ENCODE measurements around the gene PTGER1. TPM values are rescaled to one million over a fixed set of nuclear protein-coding genes. Genes with fewer than 3 reads are reported as not detected.
A peak's percentile ranks its signal among the peaks of the same experiment; 100 is the strongest.

The PTGER1 gene
- total and polyA plus RNA-seq, 9 of the 15 experiments (the other 6 are each of a cell fraction or from before 2014, with no cell fraction given), result 0.06 to 0.36 (median 0.31) TPM; not detected in 5

GRCh38 chr19:14517840-14518505 lies 42.8 kb upstream of the PTGER1 start, which contains the start of gene DNAJB1 (continued):
- TF ChIP-seq CCAR2 (IDR thresholded peaks at IDR 0.05; ENCODE audit: low read depth, low read length) (no peak), ZNF212 (CRISPR knock-in tag; IDR thresholded peaks at IDR 0.05) (no peak), ADNP (tag; IDR thresholded peaks at IDR 0.05) (no peak), CREM (IDR thresholded peaks at IDR 0.05; ENCODE audit: low read depth) (no peak), ZNF316 (IDR thresholded peaks at IDR 0.05) (no peak; the same call in 1 of the 2 replicates), LCOR (CRISPR knock-in tag; IDR thresholded peaks at IDR 0.05) (no peak), BCOR (IDR thresholded peaks at IDR 0.05) (peak; percentile 92), NBN (IDR thresholded peaks at IDR 0.05; ENCODE audit: low read depth) (no peak), ZNF740 (CRISPR knock-in tag; IDR thresholded peaks at IDR 0.05) (peak; percentile 76), ZNF740 (tag; IDR thresholded peaks at IDR 0.05) (no peak), ZNF77 (CRISPR knock-in tag; IDR thresholded peaks at IDR 0.05) (no peak), SMARCC2 (IDR thresholded peaks at IDR 0.05; ENCODE audit: low read depth) (no peak), MEF2A (IDR thresholded peaks at IDR 0.05; ENCODE audit: control insufficient read depth, low read depth, low read length) (no peak), DMBX1 (CRISPR knock-in tag; IDR thresholded peaks at IDR 0.05; ENCODE audit: borderline replicate concordance) (no peak), SIN3B (IDR thresholded peaks at IDR 0.05; ENCODE audit: low read depth) (peak; percentile 54; the same call in 1 of the 2 replicates), MIER1 (IDR thresholded peaks at IDR 0.05; ENCODE audit: low read depth) (no peak), XRCC5 (IDR thresholded peaks at IDR 0.05; ENCODE audit: low read depth, low read length) (no peak; the same call in 1 of the 2 replicates), ATF2 (CRISPR knock-in tag; IDR thresholded peaks at IDR 0.05) (no peak), DEAF1 (CRISPR knock-in tag; IDR thresholded peaks at IDR 0.05) (no peak), NFXL1 (CRISPR knock-in tag; IDR thresholded peaks at IDR 0.05) (no peak)
- TF ChIP-seq, protein P1, sequence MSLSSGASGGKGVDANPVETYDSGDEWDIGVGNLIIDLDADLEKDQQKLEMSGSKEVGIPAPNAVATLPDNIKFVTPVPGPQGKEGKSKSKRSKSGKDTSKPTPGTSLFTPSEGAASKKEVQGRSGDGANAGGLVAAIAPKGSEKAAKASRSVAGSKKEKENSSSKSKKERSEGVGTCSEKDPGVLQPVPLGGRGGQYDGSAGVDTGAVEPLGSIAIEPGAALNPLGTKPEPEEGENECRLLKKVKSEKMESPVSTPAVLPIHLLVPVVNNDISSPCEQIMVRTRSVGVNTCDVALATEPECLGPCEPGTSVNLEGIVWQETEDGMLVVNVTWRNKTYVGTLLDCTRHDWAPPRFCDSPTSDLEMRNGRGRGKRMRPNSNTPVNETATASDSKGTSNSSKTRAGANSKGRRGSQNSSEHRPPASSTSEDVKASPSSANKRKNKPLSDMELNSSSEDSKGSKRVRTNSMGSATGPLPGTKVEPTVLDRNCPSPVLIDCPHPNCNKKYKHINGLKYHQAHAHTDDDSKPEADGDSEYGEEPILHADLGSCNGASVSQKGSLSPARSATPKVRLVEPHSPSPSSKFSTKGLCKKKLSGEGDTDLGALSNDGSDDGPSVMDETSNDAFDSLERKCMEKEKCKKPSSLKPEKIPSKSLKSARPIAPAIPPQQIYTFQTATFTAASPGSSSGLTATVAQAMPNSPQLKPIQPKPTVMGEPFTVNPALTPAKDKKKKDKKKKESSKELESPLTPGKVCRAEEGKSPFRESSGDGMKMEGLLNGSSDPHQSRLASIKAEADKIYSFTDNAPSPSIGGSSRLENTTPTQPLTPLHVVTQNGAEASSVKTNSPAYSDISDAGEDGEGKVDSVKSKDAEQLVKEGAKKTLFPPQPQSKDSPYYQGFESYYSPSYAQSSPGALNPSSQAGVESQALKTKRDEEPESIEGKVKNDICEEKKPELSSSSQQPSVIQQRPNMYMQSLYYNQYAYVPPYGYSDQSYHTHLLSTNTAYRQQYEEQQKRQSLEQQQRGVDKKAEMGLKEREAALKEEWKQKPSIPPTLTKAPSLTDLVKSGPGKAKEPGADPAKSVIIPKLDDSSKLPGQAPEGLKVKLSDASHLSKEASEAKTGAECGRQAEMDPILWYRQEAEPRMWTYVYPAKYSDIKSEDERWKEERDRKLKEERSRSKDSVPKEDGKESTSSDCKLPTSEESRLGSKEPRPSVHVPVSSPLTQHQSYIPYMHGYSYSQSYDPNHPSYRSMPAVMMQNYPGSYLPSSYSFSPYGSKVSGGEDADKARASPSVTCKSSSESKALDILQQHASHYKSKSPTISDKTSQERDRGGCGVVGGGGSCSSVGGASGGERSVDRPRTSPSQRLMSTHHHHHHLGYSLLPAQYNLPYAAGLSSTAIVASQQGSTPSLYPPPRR (CRISPR knock-in tag; IDR thresholded peaks at IDR 0.05; ENCODE audit: borderline replicate concordance), result 0 out of 2 replicates have a peak, but pooled peaks have one; percentile 16
